CD14-positive monocyte (primary cell): ENCODE data around the gene C1QL1. TPM values are rescaled to one million over a fixed set of nuclear protein-coding genes. Genes with fewer than 3 reads are reported as not detected.
A peak's percentile ranks its signal among the peaks of the same experiment; 100 is the strongest.

Source experiments
- DNase-seq, 3 donors: peaks; one replicate each; pipeline ENCODE4 v3.0.0-alpha.2; 2011 to 2022
- H2AFZ ChIP-seq: 2 replicates; pipeline ENCODE4 v1.6.0; 2012; ENCODE audit warnings: mild to moderate bottlenecking, low read depth, low read length, inconsistent platforms; ENCODE audit not compliant: insufficient read depth, poor library complexity, severe bottlenecking
- H3K27ac ChIP-seq, 2 donors: 1 replicate in 1 of 2; 2 replicates in 1 of 2; pipeline ENCODE4 v1.5.1; 2012 to 2013; ENCODE audit warnings: low read length in 2 of 2, control low read depth in 1 of 2, inconsistent platforms in 1 of 2, low read depth in 1 of 2, mild to moderate bottlenecking in 1 of 2
- H3K27me3 ChIP-seq, 2 donors: one replicate each; pipeline versions ENCODE4 v1.6.0 to v1.6.1; 2011 to 2013; ENCODE audit warnings: low read length in 2 of 2; ENCODE audit not compliant: control insufficient read depth in 2 of 2, insufficient read depth in 2 of 2
- H3K36me3 ChIP-seq, 2 donors: replicated peaks in 1 of 2; 1 replicate in 1 of 2; 2 replicates in 1 of 2; pipeline versions ENCODE4 v1.5.1 to v1.6.1; 2012 to 2013; ENCODE audit warnings: low read length in 2 of 2, control low read depth in 1 of 2, inconsistent platforms in 1 of 2, mild to moderate bottlenecking in 1 of 2; ENCODE audit not compliant: insufficient read depth in 2 of 2, control insufficient read depth in 1 of 2
- H3K4me1 ChIP-seq, 2 donors: 1 replicate in 1 of 2; 2 replicates in 1 of 2; pipeline versions ENCODE4 v1.5.1 to v1.6.1; 2012 to 2013; ENCODE audit warnings: low read length in 2 of 2, control low read depth in 1 of 2, inconsistent platforms in 1 of 2, mild to moderate bottlenecking in 1 of 2, moderate library complexity in 1 of 2; ENCODE audit not compliant: insufficient read depth in 2 of 2, control insufficient read depth in 1 of 2
- H3K4me2 ChIP-seq: replicated peaks from 2 replicates; pipeline ENCODE3; 2012; ENCODE audit warnings: low read length, moderate library complexity, mild to moderate bottlenecking; ENCODE audit not compliant: poor library complexity, severe bottlenecking; ENCODE audit errors: extremely low read depth
- H3K4me3 ChIP-seq, 3 experiments: fragments of 200-600 bp in 1 of 3; sonication (generic) in 1 of 3; replicated peaks in 1 of 3; 1 replicate in 2 of 3; 2 replicates in 1 of 3; pipeline ENCODE4 v1.5.1; 2011 to 2013; ENCODE audit warnings: low read length in 3 of 3, mild to moderate bottlenecking in 3 of 3, control low read depth in 2 of 3, low read depth in 2 of 3, inconsistent platforms in 1 of 3, moderate library complexity in 1 of 3
- H3K79me2 ChIP-seq: 2 replicates; pipeline ENCODE4 v1.6.0; 2012; ENCODE audit warnings: mild to moderate bottlenecking, control low read depth, inconsistent platforms, low read length, moderate library complexity; ENCODE audit not compliant: insufficient read depth
- H3K9ac ChIP-seq: 2 replicates; pipeline ENCODE4 v1.6.0; 2017; ENCODE audit warnings: low read length, mild to moderate bottlenecking; ENCODE audit not compliant: insufficient read depth, poor library complexity, severe bottlenecking
- H3K9me3 ChIP-seq, 2 donors: replicated peaks in 1 of 2; 1 replicate in 1 of 2; 2 replicates in 1 of 2; pipeline versions ENCODE4 v1.5.1 to v1.6.1; 2012 to 2013; ENCODE audit warnings: low read length in 2 of 2, control low read depth in 1 of 2; ENCODE audit not compliant: control insufficient read depth in 1 of 2, insufficient read depth in 1 of 2
- H4K20me1 ChIP-seq: 2 replicates; pipeline ENCODE4 v1.6.0; 2012; ENCODE audit warnings: mild to moderate bottlenecking, low read length, control low read depth, moderate library complexity; ENCODE audit not compliant: insufficient read depth
- H3K27ac Mint-ChIP-seq, 7 donors: one replicate each; pipeline ENCODE4 v1.8.0; 2020; ENCODE audit warnings: mild to moderate bottlenecking in 7 of 7, mixed read lengths in 7 of 7, moderate library complexity in 6 of 7, inconsistent platforms in 2 of 7
- H3K27me3 Mint-ChIP-seq, 3 donors: one replicate each; pipeline ENCODE4 v1.8.0; 2021 to 2022; ENCODE audit warnings: low read depth in 3 of 3, mild to moderate bottlenecking in 3 of 3, mixed read lengths in 3 of 3, moderate library complexity in 3 of 3, inconsistent platforms in 1 of 3
- H3K36me3 Mint-ChIP-seq, 2 donors: one replicate each; pipeline ENCODE4 v1.8.0; 2020; ENCODE audit warnings: mixed read lengths in 2 of 2, inconsistent platforms in 1 of 2, mild to moderate bottlenecking in 1 of 2
- H3K4me1 Mint-ChIP-seq: one replicate; pipeline ENCODE4 v1.8.0; 2020; ENCODE audit warnings: mild to moderate bottlenecking, mixed read lengths
- H3K4me3 Mint-ChIP-seq, 2 donors: one replicate each; pipeline ENCODE4 v1.8.0; 2020; ENCODE audit warnings: mild to moderate bottlenecking in 2 of 2, mixed read lengths in 2 of 2, moderate library complexity in 1 of 2
- H3K9me3 Mint-ChIP-seq, 7 donors: one replicate each; pipeline ENCODE4 v1.8.0; 2020 to 2022; ENCODE audit warnings: mixed read lengths in 7 of 7, mild to moderate bottlenecking in 6 of 7, moderate library complexity in 6 of 7, inconsistent platforms in 2 of 7
- WGBS: methylation state at CpG from one replicate; pipeline ENCODE4 v1.1.5; 2013; ENCODE audit warnings: missing lambda C conversion rate; ENCODE audit not compliant: insufficient coverage; 5-methylcytosine and 5-hydroxymethylcytosine counted together
- intact Hi-C, 2 donors: fragments of 100-400 bp; cut with micrococcal nuclease; formaldehyde crosslinking; loops; one replicate each; pipeline versions ENCODE4 v1.15.0 to v1.15.1; 2023
- polyA plus RNA-seq, 3 donors: library from polyadenylated mRNA; depleted of rRNA in 1 of 3; unstranded in 2 of 3; stranded (reverse) in 1 of 3; fragments of 300-500 nt in 2 of 3; fragments of >200 nt in 1 of 3; fragmentation: Illumina TruSeq in 2 of 3; gene quantifications; 1 replicate in 2 of 3; 2 replicates in 1 of 3; pipeline ENCODE4 v1.2.3, GENCODE V29; 2012 to 2021
- TF ChIP-seq, protein P1 (sequence below): fragments of 200-600 bp; IDR thresholded peaks from one replicate; pipeline ENCODE4 v1.8.0; 2022; ENCODE audit warnings: antibody characterized with exemption, mild to moderate bottlenecking

The C1QL1 gene
- polyA plus RNA-seq, 3 donors = not detected

DNA sequence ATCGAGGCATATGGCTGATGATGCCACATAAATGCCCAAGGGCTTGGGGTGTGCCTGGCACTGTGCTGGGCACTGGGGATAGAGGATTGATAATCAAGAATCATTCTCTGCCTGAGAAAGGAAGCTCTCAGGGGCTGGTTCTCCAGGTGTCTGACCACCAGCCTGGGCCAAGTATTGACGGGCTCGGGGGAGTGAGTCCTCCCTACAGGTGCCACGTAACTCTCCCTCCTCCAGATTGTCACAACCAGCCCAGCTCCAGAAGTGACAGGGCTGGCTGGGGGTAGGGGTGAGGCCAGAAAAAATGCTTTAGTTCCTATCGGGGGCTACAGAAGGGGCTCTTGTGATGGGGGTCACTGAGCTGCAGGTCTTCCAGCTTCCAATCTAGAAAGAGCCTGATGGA is 10.7 kb upstream of the C1QL1 start:
- no peaks in the 10 kb centered on the region for H3K4me1 Mint-ChIP-seq
- Histone ChIP-seq H3K27ac (no peak overlapping the region), H3K4me2 (no peak overlapping the region), H3K4me3 (no peak overlapping the region), H3K36me3 (no peaks in the 10 kb centered on the region), H3K9ac (no peak overlapping the region), H3K9me3 (no peaks in the 10 kb centered on the region), H4K20me1 (no peaks in the 10 kb centered on the region), H3K79me2 (no peaks in the 10 kb centered on the region), H2AFZ (no peak overlapping the region), H3K4me1 (no peaks in the 10 kb centered on the region), H3K27me3 (peaks cover 0 to 46% of the 10 kb centered on the region in 2 donors)
- no peak for DNase-seq
- no peak overlapping the region for H3K27ac Mint-ChIP-seq
- WGBS = 100% methylated on average over 1 of the region's 5 CpGs
- peaks cover 47 to 77% (median 51%) of the 10 kb centered on the region in 3 donors for H3K27me3 Mint-ChIP-seq
- TF ChIP-seq, protein P1, sequence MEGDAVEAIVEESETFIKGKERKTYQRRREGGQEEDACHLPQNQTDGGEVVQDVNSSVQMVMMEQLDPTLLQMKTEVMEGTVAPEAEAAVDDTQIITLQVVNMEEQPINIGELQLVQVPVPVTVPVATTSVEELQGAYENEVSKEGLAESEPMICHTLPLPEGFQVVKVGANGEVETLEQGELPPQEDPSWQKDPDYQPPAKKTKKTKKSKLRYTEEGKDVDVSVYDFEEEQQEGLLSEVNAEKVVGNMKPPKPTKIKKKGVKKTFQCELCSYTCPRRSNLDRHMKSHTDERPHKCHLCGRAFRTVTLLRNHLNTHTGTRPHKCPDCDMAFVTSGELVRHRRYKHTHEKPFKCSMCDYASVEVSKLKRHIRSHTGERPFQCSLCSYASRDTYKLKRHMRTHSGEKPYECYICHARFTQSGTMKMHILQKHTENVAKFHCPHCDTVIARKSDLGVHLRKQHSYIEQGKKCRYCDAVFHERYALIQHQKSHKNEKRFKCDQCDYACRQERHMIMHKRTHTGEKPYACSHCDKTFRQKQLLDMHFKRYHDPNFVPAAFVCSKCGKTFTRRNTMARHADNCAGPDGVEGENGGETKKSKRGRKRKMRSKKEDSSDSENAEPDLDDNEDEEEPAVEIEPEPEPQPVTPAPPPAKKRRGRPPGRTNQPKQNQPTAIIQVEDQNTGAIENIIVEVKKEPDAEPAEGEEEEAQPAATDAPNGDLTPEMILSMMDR = no peak
- no peaks in the 10 kb centered on the region for H3K36me3 Mint-ChIP-seq
- no peak overlapping the region for H3K4me3 Mint-ChIP-seq
- intact Hi-C loops = no loop called here
- peaks cover 0 to 8% (median 1%) of the 10 kb centered on the region in 7 donors for H3K9me3 Mint-ChIP-seq

DNA sequence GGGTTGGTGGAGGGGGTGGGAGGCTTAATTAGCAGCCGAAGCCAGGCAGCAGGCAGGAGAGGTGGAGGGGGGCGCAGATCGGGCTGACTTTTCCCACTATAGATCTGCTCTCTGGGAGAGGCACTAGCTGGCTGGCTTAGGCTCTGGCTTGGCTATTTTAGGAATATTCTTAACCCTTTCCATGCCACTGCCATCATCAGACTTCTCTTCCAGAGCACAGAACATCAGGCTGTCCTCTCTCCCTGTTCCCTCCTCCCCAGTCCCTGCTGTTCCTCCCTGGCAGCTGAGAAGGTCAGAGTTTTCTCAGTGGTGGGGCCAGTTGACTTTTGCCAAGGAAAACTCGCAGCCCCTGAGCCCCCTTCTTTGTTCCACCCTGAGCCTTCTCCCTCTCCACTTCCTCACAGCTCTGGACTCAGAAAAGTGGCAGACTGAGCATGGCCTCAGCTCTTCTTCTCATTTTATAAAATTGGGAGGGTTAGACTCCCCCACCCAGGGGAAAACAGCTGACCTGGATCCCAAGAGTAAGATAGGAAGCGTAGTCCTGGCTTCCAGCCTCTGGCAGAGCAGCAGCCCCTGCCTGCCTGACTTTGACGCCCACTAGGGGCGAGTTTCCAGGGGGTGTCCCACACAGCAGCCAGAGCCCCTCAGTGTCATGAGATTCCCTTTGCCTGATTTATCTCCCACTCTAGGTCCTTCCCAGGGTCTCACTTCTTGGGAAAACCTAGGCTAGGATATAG is 9.9 kb upstream of the C1QL1 start:
- H3K79me2 ChIP-seq = no peaks in the 10 kb centered on the region
- no peaks in the 10 kb centered on the region for H3K9me3 ChIP-seq
- H4K20me1 ChIP-seq = no peaks in the 10 kb centered on the region
- H2AFZ ChIP-seq = no peak overlapping the region
- no peaks in the 10 kb centered on the region for H3K4me1 Mint-ChIP-seq
- H3K4me2 ChIP-seq = no peak overlapping the region
- 96% methylated on average over 3 of the region's 7 CpGs for WGBS
- TF ChIP-seq, protein P1 = no peak
- H3K27me3 ChIP-seq = peaks cover 2 to 53% of the 10 kb centered on the region in 2 donors
- no peaks in the 10 kb centered on the region for H3K4me1 ChIP-seq
- no peak overlapping the region for H3K4me3 ChIP-seq
- H3K27ac ChIP-seq = no peak overlapping the region
- no peak for DNase-seq
- H3K4me3 Mint-ChIP-seq = peak overlapping the region in 1 of 2 donors; percentile 7
- intact Hi-C loops = no loop called here
- peaks cover 0 to 8% (median 0%) of the 10 kb centered on the region in 7 donors for H3K9me3 Mint-ChIP-seq
- no peak overlapping the region for H3K9ac ChIP-seq
- no peaks in the 10 kb centered on the region for H3K36me3 ChIP-seq
- peaks cover 53 to 80% (median 59%) of the 10 kb centered on the region in 3 donors for H3K27me3 Mint-ChIP-seq
- H3K36me3 Mint-ChIP-seq = no peaks in the 10 kb centered on the region
- no peak overlapping the region for H3K27ac Mint-ChIP-seq
